H9 (cell line): ENCODE results near the gene ATP1A3. TPM values are rescaled to one million over a fixed set of nuclear protein-coding genes. Genes with fewer than 3 reads are reported as not detected.

ENCODE experiments used
- DNase-seq: peaks from one replicate; pipeline ENCODE4 v3.0.0-alpha.2; 2017
- H2AFZ ChIP-seq: one replicate; pipeline ENCODE4 v1.6.1; 2013; ENCODE audit warnings: mild to moderate bottlenecking, low read length, control low read depth, moderate library complexity
- H2AK5ac ChIP-seq: 2 replicates; pipeline ENCODE4 v1.6.1; 2013; ENCODE audit warnings: low read length, control low read depth, mixed read lengths; ENCODE audit not compliant: insufficient read length
- H2BK120ac ChIP-seq: one replicate; pipeline ENCODE4 v1.6.1; 2013; ENCODE audit warnings: low read depth, mild to moderate bottlenecking, low read length, control low read depth, inconsistent platforms; ENCODE audit not compliant: poor library complexity, severe bottlenecking
- H2BK12ac ChIP-seq: 2 replicates; pipeline ENCODE4 v1.6.1; 2013; ENCODE audit warnings: low read length, control low read depth, mixed read lengths, low read depth; ENCODE audit not compliant: insufficient read length
- H2BK15ac ChIP-seq: 2 replicates; pipeline ENCODE4 v1.6.1; 2013; ENCODE audit warnings: low read depth, low read length, control low read depth
- H2BK20ac ChIP-seq: one replicate; pipeline ENCODE4 v1.6.1; 2013; ENCODE audit warnings: low read depth, mild to moderate bottlenecking, low read length, control low read depth, inconsistent platforms; ENCODE audit not compliant: poor library complexity, severe bottlenecking
- H2BK5ac ChIP-seq: 2 replicates; pipeline ENCODE4 v1.6.1; 2013; ENCODE audit warnings: low read length, control low read depth, mixed read lengths; ENCODE audit not compliant: insufficient read length
- H3K14ac ChIP-seq: 2 replicates; pipeline ENCODE4 v1.6.1; 2013; ENCODE audit warnings: low read length, control low read depth; ENCODE audit not compliant: insufficient read depth
- H3K18ac ChIP-seq: 2 replicates; pipeline ENCODE4 v1.6.1; 2013; ENCODE audit warnings: low read depth, mild to moderate bottlenecking, mixed read lengths, low read length, control low read depth; ENCODE audit not compliant: insufficient read length
- H3K23ac ChIP-seq: 2 replicates; pipeline ENCODE4 v1.6.1; 2013; ENCODE audit warnings: low read length, control low read depth, mixed read lengths, low read depth; ENCODE audit not compliant: insufficient read length
- H3K23me2 ChIP-seq: 2 replicates; pipeline ENCODE4 v1.6.1; 2013; ENCODE audit warnings: low read depth, mild to moderate bottlenecking, mixed read lengths, low read length, control low read depth; ENCODE audit not compliant: insufficient read length, poor library complexity, severe bottlenecking
- H3K27ac ChIP-seq: 2 replicates; pipeline ENCODE4 v1.5.1; 2013; ENCODE audit warnings: low read length, control low read depth, mixed read lengths, low read depth; ENCODE audit not compliant: insufficient read length
- H3K27me3 ChIP-seq: 2 replicates; pipeline ENCODE4 v1.6.1; 2013; ENCODE audit warnings: low read length, control low read depth, inconsistent platforms; ENCODE audit not compliant: insufficient read depth
- H3K4ac ChIP-seq: 2 replicates; pipeline ENCODE4 v1.6.1; 2013; ENCODE audit warnings: low read depth, mild to moderate bottlenecking, control low read depth, inconsistent platforms, low read length, moderate library complexity
- H3K4me1 ChIP-seq: 2 replicates; pipeline ENCODE4 v1.6.1; 2013; ENCODE audit warnings: low read length, control low read depth, inconsistent platforms; ENCODE audit not compliant: insufficient read depth
- H3K4me2 ChIP-seq: 2 replicates; pipeline ENCODE4 v1.6.1; 2013; ENCODE audit warnings: low read length, control low read depth, mixed read lengths; ENCODE audit not compliant: insufficient read length, insufficient read depth
- H3K56ac ChIP-seq: 2 replicates; pipeline ENCODE4 v1.6.1; 2013; ENCODE audit warnings: low read depth, mild to moderate bottlenecking, mixed read lengths, low read length, control low read depth; ENCODE audit not compliant: insufficient read length
- H3K79me1 ChIP-seq: 2 replicates; pipeline ENCODE4 v1.6.1; 2013; ENCODE audit warnings: low read depth, mild to moderate bottlenecking, moderate library complexity, low read length, control low read depth, inconsistent platforms; ENCODE audit not compliant: insufficient read depth, poor library complexity, severe bottlenecking
- H3K79me2 ChIP-seq: 2 replicates; pipeline ENCODE4 v1.6.1; 2013; ENCODE audit warnings: low read length, control low read depth, inconsistent platforms; ENCODE audit not compliant: insufficient read depth
- H3K9ac ChIP-seq: 2 replicates; pipeline ENCODE4 v1.6.1; 2013; ENCODE audit warnings: low read length, control low read depth, mixed read lengths; ENCODE audit not compliant: insufficient read length; ENCODE audit errors: extremely low read depth
- H3K9me3 ChIP-seq: one replicate; pipeline ENCODE4 v1.6.1; 2013; ENCODE audit warnings: low read depth, low read length, inconsistent platforms; ENCODE audit not compliant: control insufficient read depth
- H3T11ph ChIP-seq: one replicate; pipeline ENCODE4 v1.6.1; 2013; ENCODE audit warnings: mild to moderate bottlenecking, low read length, control low read depth, inconsistent platforms
- H4K20me1 ChIP-seq: one replicate; pipeline ENCODE4 v1.6.1; 2013; ENCODE audit not compliant: control insufficient read depth, insufficient read length, insufficient read depth
- H4K5ac ChIP-seq: 2 replicates; pipeline ENCODE4 v1.6.1; 2013; ENCODE audit warnings: low read depth, mild to moderate bottlenecking, mixed read lengths, low read length, control low read depth; ENCODE audit not compliant: insufficient read length
- H4K8ac ChIP-seq: replicated peaks from 2 replicates; pipeline ENCODE4 v1.6.1; 2013; ENCODE audit warnings: low read length, control low read depth, mixed read lengths, low read depth; ENCODE audit not compliant: insufficient read length
- H4K91ac ChIP-seq: 2 replicates; pipeline ENCODE4 v1.6.1; 2013; ENCODE audit warnings: low read depth, mild to moderate bottlenecking, moderate library complexity, mixed read lengths, low read length, control low read depth; ENCODE audit not compliant: insufficient read length
- H3K27ac Mint-ChIP-seq, 3 experiments: 2 replicates in 2 of 3; 3 replicates in 1 of 3; pipeline ENCODE4 v1.8.0; 2020 to 2021; ENCODE audit warnings: mixed read lengths in 3 of 3, mild to moderate bottlenecking in 1 of 3, moderate library complexity in 1 of 3
- H3K27me3 Mint-ChIP-seq: 2 replicates; pipeline ENCODE4 v1.8.0; 2021; ENCODE audit warnings: low read depth, mild to moderate bottlenecking, moderate library complexity, mixed read lengths
- H3K36me3 Mint-ChIP-seq, 3 experiments: 2 replicates in 2 of 3; 3 replicates in 1 of 3; pipeline ENCODE4 v1.8.0; 2020 to 2021; ENCODE audit warnings: low read depth in 3 of 3, mixed read lengths in 3 of 3; ENCODE audit not compliant: insufficient read depth in 1 of 3
- H3K4me1 Mint-ChIP-seq, 2 experiments: 2 replicates each; pipeline ENCODE4 v1.8.0; 2020; ENCODE audit warnings: mixed read lengths in 2 of 2
- H3K4me3 Mint-ChIP-seq, 2 experiments: 2 replicates in 1 of 2; 3 replicates in 1 of 2; pipeline ENCODE4 v1.8.0; 2020 to 2021; ENCODE audit warnings: mild to moderate bottlenecking in 2 of 2, mixed read lengths in 2 of 2, moderate library complexity in 1 of 2
- H3K9me3 Mint-ChIP-seq, 2 experiments: 2 replicates in 1 of 2; 3 replicates in 1 of 2; pipeline ENCODE4 v1.8.0; 2020; ENCODE audit warnings: mild to moderate bottlenecking in 2 of 2, mixed read lengths in 2 of 2, moderate library complexity in 1 of 2
- CTCF ChIP-seq: fragments of 200-600 bp; sonication (generic); conservative IDR thresholded peaks from 3 replicates; pipeline ENCODE4 v1.8.0; 2021; ENCODE audit warnings: antibody characterized with exemption, mild to moderate bottlenecking
- WGBS: extraction: QIAGEN DNeasy Blood & Tissue Kit; methylation state at CpG from one replicate; pipeline ENCODE4 v1.1.7; 2013; ENCODE audit warnings: missing lambda C conversion rate, low lambda C conversion rate, mixed read lengths; ENCODE audit not compliant: insufficient read length; ENCODE audit errors: extremely low coverage; 5-methylcytosine and 5-hydroxymethylcytosine counted together
- total RNA-seq: library from RNA; stranded (reverse); gene quantifications from 2 replicates; pipeline ENCODE4 v1.2.1, GENCODE V29; 2021

ATP1A3 gene
- total RNA-seq, 1 experiment from 2014 or later = 11.6 TPM

- no CpG with 5 or more reads among the region's 28 CpGs for WGBS
- H3K27ac Mint-ChIP-seq = peak overlapping the region in 1 of 3 experiments; percentile 79; a peak in 3 of 7 replicates
These were observed 25.1 kb downstream of the ATP1A3 start for GRCh38 chr19:41968751-41969595.

More at GRCh38 chr19:41968751-41969595, 25.1 kb downstream of the ATP1A3 start:
- H3K27me3 ChIP-seq = no peaks in the 10 kb centered on the region
- no peaks in the 10 kb centered on the region for H3K79me2 ChIP-seq
- Mint-ChIP-seq H3K27me3 (no peaks in the 10 kb centered on the region; the same call in none of the 2 replicates), H3K4me1 (peaks cover 0 to 4% of the 10 kb centered on the region in 2 experiments; a peak in 2 of 4 replicates), H3K9me3 (no peaks in the 10 kb centered on the region), H3K4me3 (no peak overlapping the region), H3K36me3 (peaks cover 0 to 18% (median 7%) of the 10 kb centered on the region in 3 experiments; a peak in 3 of 7 replicates)
- TF ChIP-seq CTCF = no peak
- H2AFZ ChIP-seq = no peak overlapping the region
- H3K79me1 ChIP-seq = no peaks in the 10 kb centered on the region
- no peaks in the 10 kb centered on the region for H3K4me1 ChIP-seq
- no peak overlapping the region for H3K27ac ChIP-seq
- no peak overlapping the region for H2BK20ac ChIP-seq
- H4K5ac ChIP-seq = no peak overlapping the region
- H2BK5ac ChIP-seq = no peak overlapping the region
- no peak overlapping the region for H3K4ac ChIP-seq
- H3K4me2 ChIP-seq = no peak overlapping the region
- H3K23me2 ChIP-seq = no peaks in the 10 kb centered on the region
- H3K9ac ChIP-seq = no peak overlapping the region
- DNase-seq = no peak
- H3K14ac ChIP-seq = no peak overlapping the region
- H3K56ac ChIP-seq = no peak overlapping the region
- H3T11ph ChIP-seq = no peak overlapping the region
- H3K18ac ChIP-seq = no peak overlapping the region
- no peak overlapping the region for H2AK5ac ChIP-seq
- H3K9me3 ChIP-seq = no peaks in the 10 kb centered on the region
- no peaks in the 10 kb centered on the region for H4K20me1 ChIP-seq
- no peak overlapping the region for H3K23ac ChIP-seq
- H2BK120ac ChIP-seq = no peak overlapping the region
- no peak overlapping the region for H2BK12ac ChIP-seq
- H2BK15ac ChIP-seq = no peak overlapping the region
- no peak overlapping the region for H4K91ac ChIP-seq
- H4K8ac ChIP-seq = no peak overlapping the region
